ENCODE measurements around the gene SDHC. TPM values are rescaled to one million over a fixed set of nuclear protein-coding genes. Genes with fewer than 3 reads are reported as not detected.
"Not testable (repeated sequence)": the region's sequence is repeated elsewhere in the genome, so short reads cannot be mapped to it uniquely, and the experiment has no call there.

Gene SDHC
- total RNA-seq, 1 donor from 2014 or later = 145 TPM

- Mint-ChIP-seq H3K4me3 (no peak overlapping the region), H3K4me1 (peaks cover 14% of the 10 kb centered on the region), H3K9me3 (no peaks in the 10 kb centered on the region), H3K36me3 (no peaks in the 10 kb centered on the region), H3K27ac (no peak overlapping the region), H3K27me3 (ENCODE audit: low read depth) (peaks cover 2% of the 10 kb centered on the region)
- no peak for DNase-seq (ENCODE audit: low spot score in 2 of 2, unreplicated experiment in 2 of 2)
- TF ChIP-seq, protein P1, sequence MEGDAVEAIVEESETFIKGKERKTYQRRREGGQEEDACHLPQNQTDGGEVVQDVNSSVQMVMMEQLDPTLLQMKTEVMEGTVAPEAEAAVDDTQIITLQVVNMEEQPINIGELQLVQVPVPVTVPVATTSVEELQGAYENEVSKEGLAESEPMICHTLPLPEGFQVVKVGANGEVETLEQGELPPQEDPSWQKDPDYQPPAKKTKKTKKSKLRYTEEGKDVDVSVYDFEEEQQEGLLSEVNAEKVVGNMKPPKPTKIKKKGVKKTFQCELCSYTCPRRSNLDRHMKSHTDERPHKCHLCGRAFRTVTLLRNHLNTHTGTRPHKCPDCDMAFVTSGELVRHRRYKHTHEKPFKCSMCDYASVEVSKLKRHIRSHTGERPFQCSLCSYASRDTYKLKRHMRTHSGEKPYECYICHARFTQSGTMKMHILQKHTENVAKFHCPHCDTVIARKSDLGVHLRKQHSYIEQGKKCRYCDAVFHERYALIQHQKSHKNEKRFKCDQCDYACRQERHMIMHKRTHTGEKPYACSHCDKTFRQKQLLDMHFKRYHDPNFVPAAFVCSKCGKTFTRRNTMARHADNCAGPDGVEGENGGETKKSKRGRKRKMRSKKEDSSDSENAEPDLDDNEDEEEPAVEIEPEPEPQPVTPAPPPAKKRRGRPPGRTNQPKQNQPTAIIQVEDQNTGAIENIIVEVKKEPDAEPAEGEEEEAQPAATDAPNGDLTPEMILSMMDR (IDR thresholded peaks at IDR 0.05; ENCODE audit: unreplicated experiment) = no peak
Measured at GRCh38 chr1:161393151-161393550, 79.0 kb downstream of the SDHC start.

- not testable (repeated sequence) for H3K36me3 Mint-ChIP-seq; DNase-seq (ENCODE audit: low spot score in 2 of 2, unreplicated experiment in 2 of 2); H3K9me3 Mint-ChIP-seq; H3K27ac Mint-ChIP-seq; H3K27me3 Mint-ChIP-seq (ENCODE audit: low read depth); H3K4me3 Mint-ChIP-seq
- H3K4me1 Mint-ChIP-seq = peaks cover 18% of the 10 kb centered on the region
Measured at GRCh38 chr1:161397038-161397437, 82.9 kb downstream of the SDHC start.

- H3K4me3 Mint-ChIP-seq = peak overlapping the region; percentile 96
- H3K4me1 Mint-ChIP-seq = peaks cover 18% of the 10 kb centered on the region
- TF ChIP-seq, protein P1 (IDR thresholded peaks at IDR 0.05; ENCODE audit: unreplicated experiment) = no peak
- peaks cover 14% of the 10 kb centered on the region for H3K27me3 Mint-ChIP-seq (ENCODE audit: low read depth)
- no peaks in the 10 kb centered on the region for H3K9me3 Mint-ChIP-seq
- H3K36me3 Mint-ChIP-seq = no peaks in the 10 kb centered on the region
- H3K27ac Mint-ChIP-seq = peak overlapping the region; percentile 100
- DNase-seq (ENCODE audit: low spot score in 2 of 2, unreplicated experiment in 2 of 2) = no peak
Measured at GRCh38 chr1:161398900-161399256, 84.7 kb downstream of the SDHC start.

DNA sequence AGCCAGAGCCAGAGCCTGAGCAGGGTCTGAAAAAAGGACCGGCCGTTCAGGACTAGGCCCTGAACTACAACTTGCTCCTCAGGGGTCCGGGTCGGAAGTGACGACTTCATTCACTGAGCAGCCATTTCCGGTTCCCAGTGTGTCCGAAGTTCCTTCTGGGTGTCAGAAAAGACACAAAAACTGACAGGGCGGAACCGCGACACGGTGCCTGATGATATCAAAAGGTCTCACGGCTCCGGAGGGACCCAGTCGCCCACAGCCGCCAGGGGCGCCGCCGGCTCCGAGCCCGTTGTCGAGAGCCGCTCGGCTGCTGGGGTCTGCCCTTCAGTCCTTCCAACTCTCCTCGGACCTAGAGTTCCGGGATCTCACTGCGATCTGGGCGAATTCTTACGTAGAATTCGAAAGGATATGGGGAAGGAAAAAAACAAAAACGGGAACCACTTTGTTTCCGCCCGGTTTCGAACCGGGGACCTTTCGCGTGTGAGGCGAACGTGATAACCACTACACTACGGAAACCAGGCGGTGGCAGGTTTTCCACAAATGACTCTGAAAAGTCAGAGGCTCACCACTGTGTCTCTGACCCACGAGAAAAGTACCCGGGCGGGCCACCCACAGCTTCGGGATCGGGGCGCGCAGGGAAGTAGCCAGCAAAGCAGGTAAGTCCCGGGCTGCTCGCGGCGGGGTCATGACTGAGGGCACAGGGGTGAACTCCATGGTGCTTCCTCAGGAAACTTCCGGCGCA lies 85.2 kb downstream of the SDHC start:
- DNase-seq (ENCODE audit: low spot score in 2 of 2, unreplicated experiment in 2 of 2) = peak; percentile 83 to 95
- TF ChIP-seq, protein P1 (IDR thresholded peaks at IDR 0.05; ENCODE audit: unreplicated experiment) = peak; percentile 59
- no peaks in the 10 kb centered on the region for H3K9me3 Mint-ChIP-seq
- peaks cover 19% of the 10 kb centered on the region for H3K27me3 Mint-ChIP-seq (ENCODE audit: low read depth)
- H3K36me3 Mint-ChIP-seq = no peaks in the 10 kb centered on the region
- H3K4me1 Mint-ChIP-seq = peaks cover 17% of the 10 kb centered on the region
- peak overlapping the region; percentile 96 for H3K4me3 Mint-ChIP-seq
- H3K27ac Mint-ChIP-seq = peak overlapping the region; percentile 100

GRCh38 chr1:161402446-161402845 lies 88.3 kb downstream of the SDHC start:
- TF ChIP-seq, protein P1 (IDR thresholded peaks at IDR 0.05; ENCODE audit: unreplicated experiment) = no peak
- DNase-seq (ENCODE audit: low spot score in 2 of 2, unreplicated experiment in 2 of 2) = no peak
- peaks cover 13% of the 10 kb centered on the region for H3K4me1 Mint-ChIP-seq
- no peak overlapping the region for H3K27ac Mint-ChIP-seq
- no peaks in the 10 kb centered on the region for H3K9me3 Mint-ChIP-seq
- H3K36me3 Mint-ChIP-seq = no peaks in the 10 kb centered on the region
- no peak overlapping the region for H3K4me3 Mint-ChIP-seq
- peaks cover 27% of the 10 kb centered on the region for H3K27me3 Mint-ChIP-seq (ENCODE audit: low read depth)

DNA sequence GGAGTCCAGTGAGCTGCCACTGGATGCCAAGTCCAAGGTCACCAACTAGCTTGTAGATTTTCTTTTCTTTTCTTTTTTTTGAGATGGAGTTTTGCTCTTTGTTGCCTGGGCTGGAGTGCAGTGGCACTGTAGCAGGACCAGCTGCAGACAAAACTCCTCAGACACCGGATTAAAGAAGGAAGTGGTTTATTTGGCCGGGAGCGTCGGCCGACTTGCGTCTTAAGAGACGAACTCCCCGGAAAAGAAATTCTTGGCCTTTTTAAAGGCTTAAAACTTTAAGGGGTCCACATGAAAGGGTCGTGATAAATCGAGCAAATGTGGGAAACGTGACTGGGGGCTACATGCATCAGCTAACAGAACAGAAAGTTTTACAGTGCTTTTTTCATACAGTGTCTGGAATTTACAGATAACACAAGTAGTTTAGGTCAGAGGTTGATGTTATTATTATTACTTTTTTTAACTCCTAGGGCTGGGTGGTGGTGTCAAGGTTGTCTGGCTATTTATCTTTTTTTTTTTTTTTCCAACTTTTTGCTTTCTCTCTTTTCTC lies 89.9 kb downstream of the SDHC start:
- no peak overlapping the region for H3K27ac Mint-ChIP-seq
- peaks cover 27% of the 10 kb centered on the region for H3K27me3 Mint-ChIP-seq (ENCODE audit: low read depth)

GRCh38 chr1:161406551-161406950 lies 92.4 kb downstream of the SDHC start:
- not testable (repeated sequence) for H3K9me3 Mint-ChIP-seq; H3K27ac Mint-ChIP-seq; DNase-seq (ENCODE audit: low spot score in 2 of 2, unreplicated experiment in 2 of 2); H3K4me3 Mint-ChIP-seq; H3K36me3 Mint-ChIP-seq; H3K4me1 Mint-ChIP-seq
- H3K27me3 Mint-ChIP-seq (ENCODE audit: low read depth) = peaks cover 32% of the 10 kb centered on the region

More for the DNA sequence above, 89.9 kb downstream of the SDHC start:
- no peak overlapping the region for H3K4me3 Mint-ChIP-seq
- H3K36me3 Mint-ChIP-seq = no peaks in the 10 kb centered on the region
- TF ChIP-seq, protein P1 (IDR thresholded peaks at IDR 0.05; ENCODE audit: unreplicated experiment) = no peak
- DNase-seq (ENCODE audit: low spot score in 2 of 2, unreplicated experiment in 2 of 2) = no peak
- H3K9me3 Mint-ChIP-seq = no peaks in the 10 kb centered on the region
- peaks cover 12% of the 10 kb centered on the region for H3K4me1 Mint-ChIP-seq
